Mucosa of descending colon (tissue), 3 donors: ENCODE data around the gene FBXW10B. TPM values are rescaled to one million over a fixed set of nuclear protein-coding genes. Genes with fewer than 3 reads are reported as not detected.
A peak's percentile ranks its signal among the peaks of the same experiment; 100 is the strongest.
"Not testable (repeated sequence)": the region's sequence is repeated elsewhere in the genome, so short reads cannot be mapped to it uniquely, and the experiment has no call there.

Experiments used
- ATAC-seq: fragments of 200-7000 bp; cut with Tn5 transposase; one replicate; pipeline ENCODE4 v1.9.1; 2020; ENCODE audit warnings: mild to moderate bottlenecking, moderate library complexity
- DNase-seq, 3 donors: peaks; one replicate each; pipeline ENCODE4 v3.0.0-alpha.2; 2020
- H3K36me3 ChIP-seq: fragments of 200-600 bp; one replicate; pipeline ENCODE4 v1.8.0; 2021; ENCODE audit warnings: low read depth, mild to moderate bottlenecking
- H3K4me1 ChIP-seq: fragments of 200-600 bp; one replicate; pipeline ENCODE4 v1.8.0; 2021; ENCODE audit warnings: low read depth, mild to moderate bottlenecking
- H3K4me3 ChIP-seq: fragments of 200-600 bp; one replicate; pipeline ENCODE4 v1.8.0; 2021; ENCODE audit warnings: mild to moderate bottlenecking
- H3K9me3 ChIP-seq: fragments of 200-600 bp; one replicate; pipeline ENCODE4 v1.8.0; 2021; ENCODE audit warnings: mild to moderate bottlenecking
- intact Hi-C, 2 donors: fragments of 100-400 bp; cut with DNase I in 1 of 2; cut with micrococcal nuclease in 1 of 2; formaldehyde crosslinking; loops; one replicate each; pipeline versions ENCODE4 v1.11.0 to v1.11.1; 2022; cut with DNase I, micrococcal nuclease
- total RNA-seq, 3 donors: library from RNA; stranded (reverse); fragmentation: NEBNext Ultra II Directional in 2 of 3; extraction: Animal tissue kit (Norgen Biotek cat#: 25700) in 2 of 3; gene quantifications; one replicate each; pipeline versions ENCODE4 v1.2.1 to v1.2.4, GENCODE V29; 2021 to 2023
- TF ChIP-seq, protein P1 (sequence below): fragments of 200-600 bp; IDR thresholded peaks from one replicate; pipeline ENCODE4 v1.8.0; 2022; ENCODE audit warnings: antibody characterized with exemption, mild to moderate bottlenecking
- donor health status: DM: no; HTN: no; CAD: no; lungs with moderate emphysema.
- donor health status: DM: no; HTN: no; CAD: no.
- donor health status: DM: no; HTN: yes; CAD: no.

Gene FBXW10B
- total RNA-seq, 3 donors from 2014 or later = 0.75 to 1.3 (median 0.82) TPM

DNA sequence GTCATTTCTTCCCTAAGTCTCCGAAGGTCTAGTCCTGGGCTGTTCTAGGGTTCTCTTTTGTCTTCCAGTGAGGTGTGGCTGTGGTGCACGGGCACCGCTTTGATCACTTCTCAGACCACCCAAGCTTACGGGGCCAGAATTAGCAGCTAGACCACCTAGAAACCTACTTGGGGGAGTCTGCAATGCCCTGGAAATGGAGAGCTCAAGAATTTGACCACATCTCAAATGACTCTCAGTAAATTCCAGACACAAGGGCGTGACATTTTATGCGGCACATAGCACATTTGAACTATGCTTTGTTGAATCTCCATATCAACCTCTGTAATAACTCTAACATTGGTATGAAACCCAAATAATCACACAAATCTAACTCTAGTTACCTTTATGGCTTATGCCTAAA, 39.7 kb upstream of the FBXW10B start:
- TF ChIP-seq, protein P1, sequence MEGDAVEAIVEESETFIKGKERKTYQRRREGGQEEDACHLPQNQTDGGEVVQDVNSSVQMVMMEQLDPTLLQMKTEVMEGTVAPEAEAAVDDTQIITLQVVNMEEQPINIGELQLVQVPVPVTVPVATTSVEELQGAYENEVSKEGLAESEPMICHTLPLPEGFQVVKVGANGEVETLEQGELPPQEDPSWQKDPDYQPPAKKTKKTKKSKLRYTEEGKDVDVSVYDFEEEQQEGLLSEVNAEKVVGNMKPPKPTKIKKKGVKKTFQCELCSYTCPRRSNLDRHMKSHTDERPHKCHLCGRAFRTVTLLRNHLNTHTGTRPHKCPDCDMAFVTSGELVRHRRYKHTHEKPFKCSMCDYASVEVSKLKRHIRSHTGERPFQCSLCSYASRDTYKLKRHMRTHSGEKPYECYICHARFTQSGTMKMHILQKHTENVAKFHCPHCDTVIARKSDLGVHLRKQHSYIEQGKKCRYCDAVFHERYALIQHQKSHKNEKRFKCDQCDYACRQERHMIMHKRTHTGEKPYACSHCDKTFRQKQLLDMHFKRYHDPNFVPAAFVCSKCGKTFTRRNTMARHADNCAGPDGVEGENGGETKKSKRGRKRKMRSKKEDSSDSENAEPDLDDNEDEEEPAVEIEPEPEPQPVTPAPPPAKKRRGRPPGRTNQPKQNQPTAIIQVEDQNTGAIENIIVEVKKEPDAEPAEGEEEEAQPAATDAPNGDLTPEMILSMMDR = no peak
- no peak overlapping the region for H3K4me3 ChIP-seq
- no peak for ATAC-seq
- no peaks in the 10 kb centered on the region for H3K36me3 ChIP-seq
- intact Hi-C loops = no loop called here
- H3K4me1 ChIP-seq = no peaks in the 10 kb centered on the region
- H3K9me3 ChIP-seq = no peaks in the 10 kb centered on the region
- DNase-seq = no peak

- no peaks in the 10 kb centered on the region for H3K36me3 ChIP-seq
- H3K4me1 ChIP-seq = no peaks in the 10 kb centered on the region
- intact Hi-C loops = no loop called here
- H3K4me3 ChIP-seq = no peak overlapping the region
- ATAC-seq (no peak), DNase-seq (no peak)
- H3K9me3 ChIP-seq = no peaks in the 10 kb centered on the region
- TF ChIP-seq, protein P1 = no peak
Observed at GRCh38 chr17:15658296-15658695, 38.8 kb upstream of the FBXW10B start.

GRCh38 chr17:15657868-15658267, 38.4 kb upstream of the FBXW10B start:
- no peak for DNase-seq
- ATAC-seq = no peak
- intact Hi-C loops = no loop called here
- H3K4me1 ChIP-seq = no peaks in the 10 kb centered on the region
- no peaks in the 10 kb centered on the region for H3K36me3 ChIP-seq
- H3K4me3 ChIP-seq = no peak overlapping the region
- H3K9me3 ChIP-seq = no peaks in the 10 kb centered on the region
- TF ChIP-seq, protein P1 = no peak

DNA sequence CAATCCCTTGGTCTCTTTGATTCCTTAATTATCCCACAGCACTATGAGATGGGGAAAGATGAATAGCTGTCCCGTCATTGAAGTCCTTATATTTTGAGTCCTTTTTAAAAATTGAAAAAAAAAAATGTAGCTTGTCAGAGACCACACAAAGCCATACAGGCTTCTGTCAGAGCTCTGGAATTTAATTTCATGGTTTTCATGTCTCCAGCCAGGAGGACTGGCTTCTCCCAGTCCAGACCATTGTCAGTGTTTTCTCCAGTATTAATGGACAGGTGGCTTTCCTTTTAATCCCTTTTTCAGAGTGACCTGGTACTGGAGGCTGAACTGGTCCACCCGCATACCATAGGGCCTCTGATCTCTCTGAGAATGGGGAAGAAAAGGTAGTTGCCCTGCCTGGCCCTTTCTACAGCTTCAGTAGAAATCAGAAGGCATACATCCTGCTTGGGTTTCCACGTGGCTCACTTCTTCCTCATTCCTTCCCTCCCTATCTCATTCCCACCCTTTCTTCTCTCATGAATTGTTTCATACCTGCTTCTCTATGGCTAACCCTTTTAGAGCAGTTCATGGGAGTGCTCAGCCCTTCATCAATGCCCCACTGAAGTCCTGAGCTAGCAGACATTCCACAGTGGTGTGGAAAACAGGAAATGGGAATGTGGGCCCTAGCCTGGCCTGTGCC, 35.5 kb upstream of the FBXW10B start:
- TF ChIP-seq, protein P1 = no peak
- DNase-seq = no peak
- H3K4me3 ChIP-seq = no peak overlapping the region
- H3K36me3 ChIP-seq = no peaks in the 10 kb centered on the region
- intact Hi-C loops = no loop called here
- no peaks in the 10 kb centered on the region for H3K9me3 ChIP-seq
- peaks cover 14% of the 10 kb centered on the region for H3K4me1 ChIP-seq
- peak; percentile 15 for ATAC-seq

GRCh38 chr17:15654401-15654800, 34.9 kb upstream of the FBXW10B start:
- ATAC-seq, intact Hi-C loops: not testable (repeated sequence)

GRCh38 chr17:15652960-15653359, 33.5 kb upstream of the FBXW10B start:
- peaks cover 21% of the 10 kb centered on the region for H3K4me1 ChIP-seq
- H3K9me3 ChIP-seq = no peaks in the 10 kb centered on the region
- DNase-seq = no peak
- TF ChIP-seq, protein P1 = no peak
- no peak for ATAC-seq
- H3K4me3 ChIP-seq = no peak overlapping the region
- intact Hi-C loops = no loop called here
- H3K36me3 ChIP-seq = no peaks in the 10 kb centered on the region

More at GRCh38 chr17:15654401-15654800, 34.9 kb upstream of the FBXW10B start:
- H3K4me1 ChIP-seq = peaks cover 14% of the 10 kb centered on the region
- H3K9me3 ChIP-seq, DNase-seq, H3K4me3 ChIP-seq, H3K36me3 ChIP-seq: not testable (repeated sequence)
